B cell (primary cell): Measurements from ENCODE around the gene GDAP1L1. TPM values are rescaled to one million over a fixed set of nuclear protein-coding genes. Genes with fewer than 3 reads are reported as not detected.

Experiments used
- ATAC-seq: fragments of 200-7000 bp; cut with Tn5 transposase; one replicate; pipeline ENCODE4 v1.10.0; 2021; ENCODE audit warnings: low read depth, mild to moderate bottlenecking, moderate number of reproducible peaks, moderate library complexity
- CTCF ChIA-PET: fragments of 350-600 bp; sonication (Branson Sonifier 250); formaldehyde crosslinking; loops from one replicate; lab custom pipeline; 2021; ENCODE audit warnings: antibody characterized with exemption, inconsistent platforms; lab: Charles Lee
- POLR2A ChIA-PET: fragments of 350-600 bp; sonication (Branson Sonifier 250); formaldehyde crosslinking; loops from one replicate; lab custom pipeline; 2021; ENCODE audit warnings: antibody characterized with exemption; lab: Charles Lee
- DNase-seq: peaks from one replicate; pipeline ENCODE4 v3.0.0; 2013
- H2AFZ ChIP-seq: 2 replicates; pipeline ENCODE4 v1.6.1; 2012; ENCODE audit warnings: mild to moderate bottlenecking, low read depth, low read length; ENCODE audit not compliant: insufficient read depth, poor library complexity, severe bottlenecking
- H3K27ac ChIP-seq, 2 donors: 1 replicate in 1 of 2; 2 replicates in 1 of 2; pipeline ENCODE4 v1.5.1; 2012 to 2013; ENCODE audit warnings: low read length in 2 of 2, mild to moderate bottlenecking in 2 of 2, moderate library complexity in 1 of 2
- H3K27me3 ChIP-seq, 4 experiments: fragments of 200-600 bp in 1 of 4; sonication (generic) in 1 of 4; replicated peaks in 1 of 4; 1 replicate in 2 of 4; 2 replicates in 2 of 4; pipeline versions ENCODE4 v1.6.1 to v1.7.0; 2013 to 2016; ENCODE audit warnings: low read length in 3 of 4, mild to moderate bottlenecking in 2 of 4, mixed read lengths in 1 of 4, moderate library complexity in 1 of 4; ENCODE audit not compliant: insufficient read depth in 4 of 4, control insufficient read depth in 3 of 4; ENCODE audit errors: control extremely low read depth in 1 of 4
- H3K36me3 ChIP-seq, 2 experiments: replicated peaks in 1 of 2; 1 replicate in 1 of 2; 2 replicates in 1 of 2; pipeline versions ENCODE4 v1.6.1 to v1.7.1; 2013; ENCODE audit warnings: low read length in 1 of 2; ENCODE audit not compliant: insufficient read depth in 2 of 2, control insufficient read depth in 1 of 2; ENCODE audit errors: control extremely low read depth in 1 of 2, extremely low read depth in 1 of 2
- H3K4me1 ChIP-seq, 2 donors: fragments of 200-600 bp in 1 of 2; sonication (generic) in 1 of 2; 1 replicate in 1 of 2; 2 replicates in 1 of 2; pipeline versions ENCODE4 v1.5.1 to v1.6.1; 2013 to 2017; ENCODE audit warnings: low read length in 2 of 2; ENCODE audit not compliant: control insufficient read depth in 2 of 2, insufficient read depth in 2 of 2
- H3K4me2 ChIP-seq: replicated peaks from 2 replicates; pipeline ENCODE3; 2012; ENCODE audit warnings: mild to moderate bottlenecking, low read depth, low read length; ENCODE audit not compliant: poor library complexity, severe bottlenecking
- H3K4me3 ChIP-seq, 5 experiments: fragments of 200-600 bp in 1 of 5; sonication (generic) in 1 of 5; 1 replicate in 3 of 5; 2 replicates in 2 of 5; pipeline versions ENCODE4 v1.5.1 to v1.7.0; 2011 to 2016; ENCODE audit warnings: low read length in 4 of 5, mild to moderate bottlenecking in 4 of 5, low read depth in 2 of 5, control low read depth in 1 of 5, moderate library complexity in 1 of 5; ENCODE audit not compliant: insufficient read depth in 1 of 5; ENCODE audit errors: control extremely low read depth in 1 of 5, extremely low read depth in 1 of 5
- H3K79me2 ChIP-seq: fragments of 200-600 bp; sonication (generic); one replicate; pipeline ENCODE4 v1.6.0; 2016; ENCODE audit warnings: low read length; ENCODE audit not compliant: control insufficient read depth, insufficient read depth
- H3K9ac ChIP-seq: fragments of 200-600 bp; sonication (generic); 2 replicates; pipeline ENCODE4 v1.6.1; 2017; ENCODE audit warnings: mild to moderate bottlenecking, low read length, moderate library complexity
- H3K9me3 ChIP-seq, 3 donors: one replicate each; pipeline versions ENCODE4 v1.6.1 to v1.7.1; 2013; ENCODE audit warnings: low read length in 2 of 3; ENCODE audit not compliant: control insufficient read depth in 2 of 3, insufficient read depth in 1 of 3; ENCODE audit errors: control extremely low read depth in 1 of 3
- H4K20me1 ChIP-seq: 2 replicates; pipeline ENCODE4 v1.6.0; 2012; ENCODE audit warnings: mild to moderate bottlenecking, low read length; ENCODE audit not compliant: insufficient read depth, control insufficient read depth, poor library complexity, severe bottlenecking
- H3K27ac Mint-ChIP-seq: one replicate; pipeline ENCODE4 v1.8.0; 2021; ENCODE audit warnings: mixed read lengths
- H3K27me3 Mint-ChIP-seq: one replicate; pipeline ENCODE4 v1.8.0; 2021; ENCODE audit warnings: mixed read lengths
- H3K4me1 Mint-ChIP-seq: one replicate; pipeline ENCODE4 v1.8.0; 2021; ENCODE audit warnings: mixed read lengths
- H3K4me3 Mint-ChIP-seq: one replicate; pipeline ENCODE4 v1.8.0; 2021; ENCODE audit warnings: mixed read lengths
- H3K9me3 Mint-ChIP-seq: one replicate; pipeline ENCODE4 v1.8.0; 2022; ENCODE audit warnings: mixed read lengths; ENCODE audit not compliant: insufficient read depth
- CTCF ChIP-seq: fragments of 200-600 bp; IDR thresholded peaks from one replicate; pipeline ENCODE4 v1.8.0; 2022; ENCODE audit warnings: antibody characterized with exemption, mild to moderate bottlenecking
- EZH2 ChIP-seq: IDR thresholded peaks from 2 replicates; pipeline ENCODE4 v1.6.1; 2012; ENCODE audit warnings: borderline replicate concordance, low read depth, mild to moderate bottlenecking, moderate library complexity, low read length; ENCODE audit not compliant: insufficient read depth, poor library complexity, severe bottlenecking
- WGBS: methylation state at CpG from one replicate; pipeline ENCODE4 v1.1.5; 2013; ENCODE audit warnings: missing lambda C conversion rate; ENCODE audit not compliant: insufficient coverage; 5-methylcytosine and 5-hydroxymethylcytosine counted together
- intact Hi-C: fragments of 100-400 bp; cut with micrococcal nuclease; formaldehyde crosslinking; loops from one replicate; pipeline ENCODE4 v1.10.0; 2022
- polyA plus RNA-seq: library from polyadenylated mRNA; depleted of rRNA; stranded (reverse); fragments of >200 nt; gene quantifications from 2 replicates; pipeline ENCODE4 v1.2.3, GENCODE V29; 2012
- total RNA-seq, 2 donors: library from RNA; stranded (reverse); fragments of 120-200 nt in 1 of 2; gene quantifications; 1 replicate in 1 of 2; 2 replicates in 1 of 2; pipeline versions ENCODE4 v1.2.3 to v1.2.4, GENCODE V29; 2013 to 2022

The GDAP1L1 gene
- total and polyA plus RNA-seq, 2 donors (not counting 1 experiment from before 2014, with no cell fraction given), result not detected

- Histone ChIP-seq H3K27me3 (no peaks in the 10 kb centered on the region), H3K9ac (no peak overlapping the region), H3K27ac (no peak overlapping the region), H3K4me2 (no peak overlapping the region), H3K9me3 (peaks cover 0 to 7% (median 0%) of the 10 kb centered on the region in 3 donors), H3K79me2 (no peaks in the 10 kb centered on the region), H3K4me3 (no peak overlapping the region), H3K4me1 (no peaks in the 10 kb centered on the region), H2AFZ (no peak overlapping the region), H4K20me1 (no peaks in the 10 kb centered on the region), H3K36me3 (no peaks in the 10 kb centered on the region)
- DNase-seq (no peak), ATAC-seq (no peak)
- Mint-ChIP-seq H3K27me3 (no peaks in the 10 kb centered on the region), H3K4me3 (no peak overlapping the region), H3K27ac (no peak overlapping the region), H3K4me1 (no peaks in the 10 kb centered on the region), H3K9me3 (no peaks in the 10 kb centered on the region)
- intact Hi-C loops, result no loop called here
- 87% methylated on average over 11 of the region's 11 CpGs for WGBS
- TF ChIP-seq EZH2 (no peak), CTCF (no peak)
- ChIA-PET CTCF (no interaction called here), POLR2A (no interaction called here)
Measured at GRCh38 chr20:44279228-44279627, 32.1 kb downstream of the GDAP1L1 start.

- Histone ChIP-seq H3K36me3 (no peaks in the 10 kb centered on the region), H3K4me2 (no peak overlapping the region), H3K4me1 (no peaks in the 10 kb centered on the region), H4K20me1 (no peaks in the 10 kb centered on the region), H3K27me3 (no peaks in the 10 kb centered on the region), H3K9me3 (peaks cover 0 to 7% (median 0%) of the 10 kb centered on the region in 3 donors), H3K4me3 (no peak overlapping the region), H3K9ac (no peak overlapping the region), H2AFZ (no peak overlapping the region), H3K27ac (no peak overlapping the region), H3K79me2 (no peaks in the 10 kb centered on the region)
- TF ChIP-seq EZH2 (no peak), CTCF (no peak)
- ATAC-seq (no peak), DNase-seq (no peak)
- POLR2A ChIA-PET, result no interaction called here
- no peak overlapping the region for H3K4me3 Mint-ChIP-seq
- CTCF ChIA-PET, result no interaction called here
- H3K4me1 Mint-ChIP-seq, result no peaks in the 10 kb centered on the region
- WGBS, result no CpG with 5 or more reads among the region's 2 CpGs
- no peaks in the 10 kb centered on the region for H3K9me3 Mint-ChIP-seq
- H3K27ac Mint-ChIP-seq, result no peak overlapping the region
- H3K27me3 Mint-ChIP-seq, result no peaks in the 10 kb centered on the region
- intact Hi-C loops, result no loop called here
Measured at GRCh38 chr20:44280387-44280786, 33.3 kb downstream of the GDAP1L1 start.
